Cardiac muscle cell (in vitro differentiated cells and primary cell): ENCODE data around the gene ZNF132. TPM values are rescaled to one million over a fixed set of nuclear protein-coding genes. Genes with fewer than 3 reads are reported as not detected.
"Not testable (repeated sequence)": the region's sequence is repeated elsewhere in the genome, so short reads cannot be mapped to it uniquely, and the experiment has no call there.

ENCODE experiments used
- DNase-seq, 2 donors: peaks; one replicate each; pipeline versions ENCODE4 v3.0.0 to v3.0.0-alpha.2; 2010 to 2017; ENCODE audit warnings: low read depth in 1 of 2, low spot score in 1 of 2
- H3K27ac ChIP-seq: fragments of 200-600 bp; sonication (generic); 2 replicates; pipeline ENCODE4 v1.5.1; 2016
- H3K27me3 ChIP-seq: fragments of 200-600 bp; sonication (generic); 2 replicates; pipeline ENCODE4 v1.6.0; 2016; ENCODE audit warnings: control low read depth
- H3K36me3 ChIP-seq: fragments of 200-600 bp; sonication (generic); 2 replicates; pipeline ENCODE4 v1.5.1; 2016; ENCODE audit warnings: control low read depth
- H3K4me1 ChIP-seq: fragments of 200-600 bp; sonication (generic); 2 replicates; pipeline ENCODE4 v1.8.1; 2017; ENCODE audit warnings: low read depth, mild to moderate bottlenecking, mixed run types
- H3K4me3 ChIP-seq: fragments of 200-600 bp; sonication (generic); 2 replicates; pipeline ENCODE4 v1.5.1; 2016; ENCODE audit warnings: mild to moderate bottlenecking
- H3K9me3 ChIP-seq: fragments of 200-600 bp; sonication (generic); 2 replicates; pipeline ENCODE4 v1.5.1; 2017; ENCODE audit warnings: low read depth, mild to moderate bottlenecking, control low read depth
- polyA plus RNA-seq: library from polyadenylated mRNA; unstranded; fragments of >200 nt; fragmentation: Nextera tagmentation; extraction: Ambion mirVana; gene quantifications from 2 replicates; pipeline ENCODE4 v1.2.1, GENCODE V29; 2016
- total RNA-seq: library from RNA; depleted of rRNA; stranded (reverse); fragments of >200 nt; gene quantifications from 2 replicates; pipeline ENCODE4 v1.2.3, GENCODE V29; 2016
- TF ChIP-seq, protein P1 (sequence below): IDR thresholded peaks from 2 replicates; pipeline ENCODE4 v1.5.1; 2012; ENCODE audit warnings: low read depth, mild to moderate bottlenecking, low read length

Gene ZNF132
- total and polyA plus RNA-seq, 2 experiments from 2014 or later, result 1.4 TPM; not detected in 1

DNA sequence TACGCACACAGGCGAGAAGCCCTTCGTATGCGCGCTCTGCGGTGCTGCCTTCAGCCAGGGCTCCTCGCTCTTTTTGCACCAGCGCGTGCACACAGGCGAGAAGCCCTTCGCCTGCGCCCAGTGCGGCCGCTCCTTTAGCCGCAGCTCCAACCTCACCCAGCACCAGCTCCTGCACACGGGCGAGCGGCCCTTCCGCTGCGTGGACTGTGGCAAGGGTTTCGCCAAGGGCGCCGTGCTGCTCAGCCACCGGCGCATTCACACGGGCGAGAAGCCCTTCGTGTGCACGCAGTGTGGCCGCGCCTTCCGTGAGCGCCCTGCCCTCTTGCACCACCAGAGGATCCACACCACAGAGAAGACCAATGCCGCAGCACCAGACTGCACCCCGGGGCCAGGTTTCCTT, 16.2 kb upstream of the ZNF132 start:
- H3K4me1 ChIP-seq, result no peaks in the 10 kb centered on the region
- DNase-seq, result no peak
- H3K4me3 ChIP-seq, result no peak overlapping the region
- H3K36me3 ChIP-seq, result no peaks in the 10 kb centered on the region
- no peak overlapping the region for H3K27ac ChIP-seq
- H3K9me3 ChIP-seq, result no peaks in the 10 kb centered on the region
- TF ChIP-seq, protein P1, sequence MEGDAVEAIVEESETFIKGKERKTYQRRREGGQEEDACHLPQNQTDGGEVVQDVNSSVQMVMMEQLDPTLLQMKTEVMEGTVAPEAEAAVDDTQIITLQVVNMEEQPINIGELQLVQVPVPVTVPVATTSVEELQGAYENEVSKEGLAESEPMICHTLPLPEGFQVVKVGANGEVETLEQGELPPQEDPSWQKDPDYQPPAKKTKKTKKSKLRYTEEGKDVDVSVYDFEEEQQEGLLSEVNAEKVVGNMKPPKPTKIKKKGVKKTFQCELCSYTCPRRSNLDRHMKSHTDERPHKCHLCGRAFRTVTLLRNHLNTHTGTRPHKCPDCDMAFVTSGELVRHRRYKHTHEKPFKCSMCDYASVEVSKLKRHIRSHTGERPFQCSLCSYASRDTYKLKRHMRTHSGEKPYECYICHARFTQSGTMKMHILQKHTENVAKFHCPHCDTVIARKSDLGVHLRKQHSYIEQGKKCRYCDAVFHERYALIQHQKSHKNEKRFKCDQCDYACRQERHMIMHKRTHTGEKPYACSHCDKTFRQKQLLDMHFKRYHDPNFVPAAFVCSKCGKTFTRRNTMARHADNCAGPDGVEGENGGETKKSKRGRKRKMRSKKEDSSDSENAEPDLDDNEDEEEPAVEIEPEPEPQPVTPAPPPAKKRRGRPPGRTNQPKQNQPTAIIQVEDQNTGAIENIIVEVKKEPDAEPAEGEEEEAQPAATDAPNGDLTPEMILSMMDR, result no peak
- no peaks in the 10 kb centered on the region for H3K27me3 ChIP-seq

DNA sequence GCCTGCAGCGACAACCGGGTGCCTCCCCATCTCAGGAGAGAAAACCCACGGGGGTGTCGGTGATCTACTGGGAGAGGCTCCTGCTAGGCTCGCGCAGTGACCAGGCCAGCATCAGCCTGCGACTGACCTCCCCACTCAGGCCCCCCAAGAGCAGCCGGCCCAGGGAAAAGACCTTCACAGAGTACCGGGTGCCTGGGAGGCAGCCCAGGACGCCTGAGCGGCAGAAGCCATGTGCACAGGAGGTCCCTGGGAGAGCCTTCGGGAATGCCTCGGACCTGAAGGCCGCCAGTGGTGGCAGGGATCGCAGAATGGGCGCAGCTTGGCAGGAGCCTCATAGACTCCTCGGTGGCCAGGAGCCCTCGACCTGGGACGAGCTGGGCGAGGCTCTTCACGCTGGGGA, 15.4 kb upstream of the ZNF132 start:
- Histone ChIP-seq H3K9me3 (no peaks in the 10 kb centered on the region), H3K4me3 (no peak overlapping the region), H3K27me3 (peaks cover 5% of the 10 kb centered on the region), H3K27ac (no peak overlapping the region), H3K4me1 (no peaks in the 10 kb centered on the region), H3K36me3 (no peaks in the 10 kb centered on the region)
- TF ChIP-seq, protein P1, result no peak
- no peak for DNase-seq

DNA sequence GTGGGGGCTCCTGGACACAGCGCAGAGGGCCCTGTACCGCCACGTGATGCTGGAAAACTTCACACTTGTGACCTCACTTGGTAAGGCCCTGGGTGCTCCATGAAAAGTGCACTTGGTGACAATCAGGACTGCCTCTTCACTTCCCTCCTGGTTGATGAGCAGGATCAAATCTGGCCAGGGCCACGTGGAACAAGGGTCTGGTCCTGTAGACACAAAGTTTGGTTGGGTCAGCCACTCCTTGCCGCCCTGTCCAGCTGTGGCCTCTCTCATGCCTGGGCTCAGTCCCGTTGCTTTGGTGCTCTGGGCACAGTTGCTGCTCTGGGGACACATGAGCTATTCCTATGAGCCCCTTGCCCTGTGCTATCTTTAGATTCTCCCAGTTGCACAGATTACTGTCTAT, 13.8 kb upstream of the ZNF132 start:
- Histone ChIP-seq H3K4me1 (no peaks in the 10 kb centered on the region), H3K4me3 (no peak overlapping the region), H3K9me3 (no peaks in the 10 kb centered on the region), H3K27ac (no peak overlapping the region), H3K27me3 (peaks cover 10% of the 10 kb centered on the region), H3K36me3 (no peaks in the 10 kb centered on the region)
- TF ChIP-seq, protein P1, result no peak
- DNase-seq, result no peak

DNA sequence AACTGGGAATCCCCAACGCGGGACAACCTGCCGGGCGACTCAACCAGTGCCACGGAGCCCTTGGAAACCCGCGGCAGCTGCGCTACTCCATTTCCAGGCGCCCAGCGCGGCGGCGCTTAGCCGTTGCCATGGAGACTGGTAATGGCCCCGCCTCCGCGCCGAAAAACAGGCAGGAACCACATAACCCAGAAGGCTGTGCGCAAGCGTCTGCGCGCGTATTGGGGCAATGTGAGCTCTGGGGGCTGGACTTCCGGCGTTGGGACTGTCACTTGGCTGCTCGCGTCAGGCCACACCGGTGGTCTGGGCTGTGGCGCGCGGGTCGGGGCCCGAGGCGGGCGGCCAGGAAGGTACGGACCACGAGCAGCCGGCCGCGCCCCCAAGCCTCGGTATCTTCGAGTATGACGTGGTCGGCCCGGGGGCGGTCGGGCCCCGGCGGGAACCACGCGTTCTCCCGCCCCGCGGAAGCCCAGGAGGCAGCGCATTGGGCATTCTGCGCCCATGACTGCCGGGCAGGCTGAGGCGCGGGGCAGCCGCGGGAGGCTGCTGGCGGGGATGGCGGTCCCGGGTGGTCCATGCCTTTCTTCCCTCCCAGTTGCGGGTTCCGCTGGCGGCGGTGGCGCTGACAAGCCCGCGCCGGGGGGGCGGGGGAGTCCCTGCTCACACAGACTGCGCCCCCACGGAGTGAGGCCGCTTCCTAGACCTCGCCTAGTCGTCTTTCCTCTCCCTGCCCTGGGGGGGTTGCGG, 11.6 kb upstream of the ZNF132 start, which contains the start of gene ZNF324B:
ZNF324B (plus strand) TSS at position 265 of the 744 bp plus-strand sequence. CDS start 2,080 bp downstream, outside the sequence.
- Histone ChIP-seq H3K4me1 (no peaks in the 10 kb centered on the region), H3K9me3 (no peaks in the 10 kb centered on the region), H3K4me3 (peak within 1 kb of the TSS; percentile 89), H3K36me3 (no peaks in the 10 kb centered on the region), H3K27ac (no peak within 1 kb of the TSS), H3K27me3 (peaks cover 10% of the 10 kb centered on the region)
- TF ChIP-seq, protein P1, result no peak
- peak; percentile 95 to 99 for DNase-seq

DNA sequence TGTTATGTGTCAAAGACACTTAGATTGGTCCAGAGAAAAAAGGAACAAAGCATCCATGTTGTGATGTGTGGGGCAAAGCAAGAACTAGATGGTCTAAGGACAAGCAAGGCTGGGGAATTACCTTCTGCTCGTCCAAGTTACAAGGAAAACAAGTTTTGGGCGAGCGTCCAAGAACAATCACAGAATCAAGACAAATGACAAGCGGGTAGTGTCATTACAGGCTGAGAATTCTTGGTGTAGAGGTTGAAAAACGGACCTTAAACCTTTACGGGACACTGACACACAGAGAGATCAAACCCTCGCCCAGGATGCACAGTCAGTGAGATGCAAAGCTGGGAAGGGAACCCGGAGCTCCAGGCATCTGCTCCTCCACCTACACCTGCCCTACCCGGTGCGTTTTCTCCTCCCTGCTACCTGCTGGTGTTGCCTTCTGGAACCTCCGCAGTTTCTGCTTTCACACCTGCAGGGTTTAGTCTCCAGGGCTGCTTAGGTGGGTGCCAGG, 11.0 kb upstream of the ZNF132 start:
- H3K27ac ChIP-seq, result no peak overlapping the region
- DNase-seq, result no peak
- H3K9me3 ChIP-seq, result no peaks in the 10 kb centered on the region
- TF ChIP-seq, protein P1, result no peak
- no peaks in the 10 kb centered on the region for H3K36me3 ChIP-seq
- H3K27me3 ChIP-seq, result peaks cover 10% of the 10 kb centered on the region
- H3K4me1 ChIP-seq, result no peaks in the 10 kb centered on the region
- H3K4me3 ChIP-seq, result peak overlapping the region; percentile 89

DNA sequence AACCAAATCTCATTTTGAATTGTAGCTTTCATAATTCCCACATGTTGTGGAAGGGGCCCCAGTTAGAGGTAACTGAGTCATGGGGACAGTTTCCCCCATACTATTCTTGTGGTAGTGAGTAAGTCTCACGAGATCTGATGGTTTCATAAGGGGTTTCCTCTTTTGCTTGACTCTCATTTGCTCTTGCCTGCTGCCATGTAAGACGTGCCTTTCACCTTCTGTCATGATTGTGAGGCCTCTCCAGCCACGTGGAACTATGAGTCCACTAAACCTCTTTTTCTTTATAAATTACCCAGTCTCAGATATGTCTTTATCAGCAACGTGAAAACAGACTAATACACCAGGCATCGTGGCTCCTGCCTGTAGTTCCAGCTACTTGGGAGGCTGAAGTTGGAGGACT, 10.0 kb upstream of the ZNF132 start:
- not testable (repeated sequence) for DNase-seq, H3K27ac ChIP-seq, H3K4me1 ChIP-seq, H3K9me3 ChIP-seq, H3K36me3 ChIP-seq, H3K4me3 ChIP-seq
- peaks cover 10% of the 10 kb centered on the region for H3K27me3 ChIP-seq

DNA sequence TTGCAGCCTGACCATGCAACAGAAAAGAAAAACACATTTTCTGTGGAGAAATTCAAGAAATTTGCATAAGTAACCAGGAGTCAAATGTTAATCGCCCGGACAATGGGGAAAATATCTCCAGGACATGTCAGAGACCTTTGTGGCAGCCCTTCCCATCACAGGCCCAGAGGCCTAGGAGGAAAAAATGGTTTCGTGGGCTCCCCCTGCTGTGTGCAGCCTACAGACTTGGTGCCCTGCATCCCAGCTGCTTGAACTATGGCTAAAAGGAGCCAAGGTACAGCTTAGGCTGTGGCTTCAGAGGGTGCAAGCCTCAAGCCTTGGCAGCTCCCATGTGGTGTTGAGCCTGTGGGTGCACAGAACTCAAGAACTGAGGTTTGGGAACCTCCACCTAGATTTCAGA, 8.9 kb upstream of the ZNF132 start:
- peaks cover 10% of the 10 kb centered on the region for H3K27me3 ChIP-seq
- not testable (repeated sequence) for H3K36me3 ChIP-seq, H3K4me3 ChIP-seq

DNA sequence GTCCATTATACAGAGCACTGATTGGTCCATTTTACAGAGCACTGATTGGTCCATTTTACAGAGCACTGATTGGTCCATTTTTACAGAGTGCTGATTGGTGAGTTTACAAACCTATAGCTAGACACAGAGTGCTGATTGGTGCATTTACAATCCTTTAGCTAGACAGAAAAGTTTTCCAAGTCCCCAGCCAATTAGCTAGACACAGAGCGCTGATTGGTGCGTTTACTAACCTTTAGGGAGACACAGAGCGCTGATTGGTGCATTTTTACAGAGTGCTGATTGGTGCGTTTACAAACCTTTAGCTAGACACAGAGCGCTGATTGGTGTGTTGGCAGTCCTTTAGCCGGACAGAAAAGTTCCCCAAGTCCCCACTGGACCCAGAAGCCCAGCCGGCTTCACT, 3.0 kb upstream of the ZNF132 start:
- not testable (repeated sequence) for H3K4me1 ChIP-seq, H3K36me3 ChIP-seq, H3K9me3 ChIP-seq, H3K27ac ChIP-seq, H3K27me3 ChIP-seq, DNase-seq, H3K4me3 ChIP-seq

More for the DNA sequence above, 8.9 kb upstream of the ZNF132 start:
- not testable (repeated sequence) for DNase-seq, H3K27ac ChIP-seq, H3K4me1 ChIP-seq, H3K9me3 ChIP-seq
